Keratinocyte (primary cell): ENCODE measurements around the gene GCH1. TPM values are rescaled to one million over a fixed set of nuclear protein-coding genes. Genes with fewer than 3 reads are reported as not detected.

Source experiments
- DNase-seq: peaks from one replicate; pipeline ENCODE4 v3.0.0-alpha.2; 2011; ENCODE audit warnings: low read depth, missing footprints, low spot score
- FAIRE-seq: peaks from 2 replicates; lab custom pipeline; 2011; peaks lifted over from hg19 to GRCh38; lab: Jason Lieb, UNC
- H2AFZ ChIP-seq: 2 replicates; pipeline ENCODE4 v1.6.0; 2012; ENCODE audit warnings: low read length, control low read depth, inconsistent platforms; ENCODE audit not compliant: control insufficient read depth
- H3K27ac ChIP-seq: 2 replicates; pipeline ENCODE4 v1.5.1; 2011; ENCODE audit warnings: low read length; ENCODE audit not compliant: control insufficient read depth, insufficient read depth
- H3K27me3 ChIP-seq: 3 replicates; pipeline ENCODE4 v1.6.0; 2011; ENCODE audit warnings: low read length; ENCODE audit not compliant: control insufficient read depth, insufficient read depth; ENCODE audit errors: extremely low read depth
- H3K36me3 ChIP-seq, 2 experiments: 2 replicates in 1 of 2; 3 replicates in 1 of 2; pipeline ENCODE4 v1.5.1; 2011; ENCODE audit warnings: low read length in 2 of 2, mild to moderate bottlenecking in 1 of 2; ENCODE audit not compliant: control insufficient read depth in 2 of 2, insufficient read depth in 2 of 2; ENCODE audit errors: extremely low read depth in 1 of 2
- H3K4me1 ChIP-seq: 3 replicates; pipeline ENCODE4 v1.5.1; 2011; ENCODE audit warnings: low read length; ENCODE audit not compliant: control insufficient read depth, insufficient read depth; ENCODE audit errors: extremely low read depth
- H3K4me2 ChIP-seq: 3 replicates; pipeline ENCODE4 v1.6.0; 2011; ENCODE audit warnings: low read depth, low read length; ENCODE audit not compliant: control insufficient read depth, insufficient read depth; ENCODE audit errors: extremely low read depth
- H3K4me3 ChIP-seq, 3 experiments: fragments of 200-600 bp in 1 of 3; sonication (generic) in 1 of 3; 2 replicates in 2 of 3; 3 replicates in 1 of 3; pipeline ENCODE4 v1.5.1; 2011 to 2016; ENCODE audit warnings: low read length in 3 of 3, mild to moderate bottlenecking in 3 of 3, control low read depth in 2 of 3, inconsistent platforms in 1 of 3, low read depth in 1 of 3, mixed read lengths in 1 of 3, mixed run types in 1 of 3, moderate library complexity in 1 of 3; ENCODE audit not compliant: control insufficient read depth in 2 of 3, insufficient read depth in 2 of 3; ENCODE audit errors: extremely low read depth in 1 of 3
- H3K79me2 ChIP-seq: 2 replicates; pipeline ENCODE4 v1.6.0; 2012; ENCODE audit warnings: low read length; ENCODE audit not compliant: control insufficient read depth, insufficient read depth
- H3K9ac ChIP-seq: 3 replicates; pipeline ENCODE4 v1.6.0; 2011; ENCODE audit warnings: low read length; ENCODE audit not compliant: control insufficient read depth, insufficient read depth; ENCODE audit errors: extremely low read depth
- H3K9me1 ChIP-seq: 3 replicates; pipeline ENCODE4 v1.6.0; 2011; ENCODE audit warnings: low read length; ENCODE audit not compliant: control insufficient read depth, insufficient read depth; ENCODE audit errors: extremely low read depth
- H3K9me3 ChIP-seq: 2 replicates; pipeline ENCODE4 v1.5.1; 2012; ENCODE audit warnings: low read depth, low read length; ENCODE audit not compliant: control insufficient read depth
- H4K20me1 ChIP-seq: 3 replicates; pipeline ENCODE4 v1.6.0; 2011; ENCODE audit warnings: low read length; ENCODE audit not compliant: control insufficient read depth, insufficient read depth; ENCODE audit errors: extremely low read depth
- EZH2 ChIP-seq: IDR thresholded peaks from one replicate; pipeline ENCODE4 v1.6.1; 2012; ENCODE audit warnings: inconsistent platforms, mild to moderate bottlenecking, low read length, moderate library complexity
- dilution Hi-C: fragments of 300-500 bp; cut with MboI; formaldehyde crosslinking; loops from one replicate; pipeline ENCODE4 v1.7.0; 2020; ENCODE audit warnings: low sequenced_read_pairs; ENCODE audit not compliant: extremely low pct_ligation_motif_present
- polyA plus RNA-seq, 5 experiments: library from polyadenylated mRNA; depleted of rRNA in 3 of 5; stranded (reverse) in 3 of 5; stranded (forward) in 1 of 5; unstranded in 1 of 5; fragments of >200 nt; gene quantifications; 1 replicate in 1 of 5; 2 replicates in 3 of 5; 3 replicates in 1 of 5; pipeline versions ENCODE4 v1.2.1 to v1.2.3, GENCODE V29; 2011 to 2012; ENCODE audit warnings: missing spikeins in 2 of 5, low read depth in 1 of 5, low replicate concordance in 1 of 5
- TF ChIP-seq, protein P1 (sequence below), 3 experiments: IDR thresholded peaks in 1 of 3; conservative IDR thresholded peaks in 1 of 3; optimal IDR thresholded peaks in 1 of 3; 2 replicates in 2 of 3; 3 replicates in 1 of 3; pipeline versions ENCODE3 to v1.5.1; 2011; ENCODE audit warnings: low read length in 3 of 3, mild to moderate bottlenecking in 3 of 3, moderate library complexity in 2 of 3, control low read depth in 1 of 3, inconsistent platforms in 1 of 3; ENCODE audit not compliant: insufficient read depth in 2 of 3; ENCODE audit errors: extremely low read depth in 1 of 3

The GCH1 gene
- polyA plus RNA-seq, 1 donor (not counting 4 experiments of a cell fraction or from before 2014, with no cell fraction given), result 3.4 TPM

DNA sequence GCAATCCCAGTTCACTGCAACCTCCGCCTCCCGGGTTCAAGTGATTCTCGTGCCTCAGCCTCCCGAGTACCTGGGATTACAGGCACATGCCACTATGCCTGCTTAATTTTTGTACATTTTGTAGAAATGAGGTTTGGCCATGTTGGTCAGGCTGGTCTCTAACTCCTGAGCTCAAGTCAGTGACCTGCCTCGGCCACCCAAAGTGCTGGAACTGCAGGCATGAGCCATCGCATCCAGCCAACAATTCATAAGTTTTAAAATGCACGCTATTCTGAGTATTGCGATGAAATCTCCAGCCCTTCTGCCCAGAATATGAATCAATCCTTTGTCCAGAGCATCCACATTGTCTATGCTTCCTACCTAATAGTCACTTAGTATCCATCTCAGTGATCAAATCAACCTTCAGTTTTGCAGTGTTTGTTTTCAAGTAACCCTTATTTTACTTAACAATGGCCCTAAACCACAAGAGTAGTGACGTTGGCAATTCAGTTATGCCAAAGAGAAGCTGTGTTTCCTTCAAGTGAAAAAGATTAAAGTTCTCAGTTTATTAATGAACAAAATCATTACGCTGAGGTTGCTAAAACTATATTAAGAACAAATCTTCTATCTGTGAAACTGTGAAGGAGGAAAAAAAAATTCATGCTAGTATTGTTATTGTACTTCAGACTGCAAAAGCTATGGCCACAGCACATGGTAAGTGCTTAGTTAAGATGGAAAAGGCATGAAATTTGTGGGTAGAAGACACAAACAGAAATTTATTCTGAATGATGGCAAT, 11.0 kb downstream of the GCH1 start:
- FAIRE-seq (no peak), DNase-seq (no peak)
- H3K4me2 ChIP-seq, result no peak overlapping the region
- H3K36me3 ChIP-seq, result no peaks in the 10 kb centered on the region
- H2AFZ ChIP-seq, result no peak overlapping the region
- H4K20me1 ChIP-seq, result no peaks in the 10 kb centered on the region
- H3K4me3 ChIP-seq, result no peak overlapping the region
- no peaks in the 10 kb centered on the region for H3K9me3 ChIP-seq
- H3K27ac ChIP-seq, result no peak overlapping the region
- H3K9ac ChIP-seq, result no peak overlapping the region
- dilution Hi-C loops, result no loop called here
- H3K9me1 ChIP-seq, result no peaks in the 10 kb centered on the region
- H3K79me2 ChIP-seq, result no peaks in the 10 kb centered on the region
- H3K27me3 ChIP-seq, result no peaks in the 10 kb centered on the region
- TF ChIP-seq, protein P1, sequence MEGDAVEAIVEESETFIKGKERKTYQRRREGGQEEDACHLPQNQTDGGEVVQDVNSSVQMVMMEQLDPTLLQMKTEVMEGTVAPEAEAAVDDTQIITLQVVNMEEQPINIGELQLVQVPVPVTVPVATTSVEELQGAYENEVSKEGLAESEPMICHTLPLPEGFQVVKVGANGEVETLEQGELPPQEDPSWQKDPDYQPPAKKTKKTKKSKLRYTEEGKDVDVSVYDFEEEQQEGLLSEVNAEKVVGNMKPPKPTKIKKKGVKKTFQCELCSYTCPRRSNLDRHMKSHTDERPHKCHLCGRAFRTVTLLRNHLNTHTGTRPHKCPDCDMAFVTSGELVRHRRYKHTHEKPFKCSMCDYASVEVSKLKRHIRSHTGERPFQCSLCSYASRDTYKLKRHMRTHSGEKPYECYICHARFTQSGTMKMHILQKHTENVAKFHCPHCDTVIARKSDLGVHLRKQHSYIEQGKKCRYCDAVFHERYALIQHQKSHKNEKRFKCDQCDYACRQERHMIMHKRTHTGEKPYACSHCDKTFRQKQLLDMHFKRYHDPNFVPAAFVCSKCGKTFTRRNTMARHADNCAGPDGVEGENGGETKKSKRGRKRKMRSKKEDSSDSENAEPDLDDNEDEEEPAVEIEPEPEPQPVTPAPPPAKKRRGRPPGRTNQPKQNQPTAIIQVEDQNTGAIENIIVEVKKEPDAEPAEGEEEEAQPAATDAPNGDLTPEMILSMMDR (optimal IDR thresholded peaks at IDR 0.05 in 1 of 3, IDR thresholded peaks at IDR 0.05 in 1 of 3, conservative IDR thresholded peaks at IDR 0.05 in 1 of 3; ENCODE audit: extremely low read depth in 1 of 3, insufficient read depth in 2 of 3, low read length in 3 of 3), result no peak
- TF ChIP-seq EZH2, result no peak
- H3K4me1 ChIP-seq, result peaks cover 25% of the 10 kb centered on the region

DNA sequence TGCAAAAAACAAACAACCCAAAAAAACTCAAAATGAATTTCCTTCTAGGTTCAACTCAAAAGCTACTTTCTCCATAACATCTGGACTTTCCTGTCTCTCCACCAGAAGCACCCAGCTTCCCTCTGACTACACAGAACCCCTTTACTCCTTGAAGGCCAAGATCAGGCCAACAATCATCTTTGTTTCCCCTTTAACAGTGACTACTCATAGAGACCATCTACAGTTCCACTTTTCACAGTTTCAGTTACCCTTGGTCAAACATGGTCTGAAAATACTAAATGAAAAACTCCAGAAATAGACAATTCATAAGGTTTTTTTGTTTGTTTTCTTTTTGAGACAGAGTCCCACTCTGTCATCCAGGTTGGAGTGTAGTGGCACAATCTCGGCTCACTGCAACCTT, 11.8 kb downstream of the GCH1 start:
- Histone ChIP-seq H3K27ac (no peak overlapping the region), H3K9me3 (no peaks in the 10 kb centered on the region), H3K27me3 (no peaks in the 10 kb centered on the region), H3K79me2 (no peaks in the 10 kb centered on the region), H2AFZ (no peak overlapping the region), H3K9ac (no peak overlapping the region), H3K4me1 (peaks cover 25% of the 10 kb centered on the region), H4K20me1 (no peaks in the 10 kb centered on the region), H3K36me3 (no peaks in the 10 kb centered on the region), H3K4me2 (no peak overlapping the region), H3K4me3 (no peak overlapping the region), H3K9me1 (no peaks in the 10 kb centered on the region)
- no peak for TF ChIP-seq EZH2
- TF ChIP-seq, protein P1 (optimal IDR thresholded peaks at IDR 0.05 in 1 of 3, IDR thresholded peaks at IDR 0.05 in 1 of 3, conservative IDR thresholded peaks at IDR 0.05 in 1 of 3; ENCODE audit: extremely low read depth in 1 of 3, insufficient read depth in 2 of 3, low read length in 3 of 3), result no peak
- FAIRE-seq, result no peak
- no peak for DNase-seq
- dilution Hi-C loops, result no loop called here
